ENCODE results near the gene DNAH2. TPM values are rescaled to one million over a fixed set of nuclear protein-coding genes. Genes with fewer than 3 reads are reported as not detected.

Gene DNAH2
- total RNA-seq, 1 experiment from 2014 or later = 2.0 TPM

DNA sequence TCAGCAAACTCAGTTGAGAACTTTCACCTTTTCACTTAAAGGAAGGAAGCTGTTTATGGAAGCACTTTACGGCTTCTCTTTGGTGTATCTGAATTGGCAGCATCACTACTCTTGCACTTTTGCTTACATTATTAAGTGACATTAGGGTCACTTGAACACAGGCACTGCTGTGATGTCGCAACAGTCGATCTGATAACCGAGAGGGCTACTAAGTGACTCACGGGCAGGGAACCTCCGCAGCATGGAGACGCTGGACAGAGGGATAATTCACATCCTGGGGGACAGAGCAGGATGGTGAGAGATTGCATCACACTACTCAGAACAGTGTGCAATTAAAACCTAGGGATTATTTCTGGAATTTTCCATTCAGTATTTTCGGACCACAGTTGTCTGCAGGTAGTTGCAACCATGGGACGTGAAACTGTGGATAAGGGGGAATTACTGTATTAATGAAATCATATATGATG is 56.5 kb downstream of the DNAH2 start:
- H3K27ac ChIP-seq (ENCODE audit: low read depth, low read length) = no peak overlapping the region
- no peaks in the 10 kb centered on the region for H3K36me3 ChIP-seq (ENCODE audit: control insufficient read depth in 1 of 2, insufficient read depth in 2 of 2, low read length in 2 of 2)
- ChIA-PET CTCF (no interaction called here), POLR2A (no interaction called here), RAD21 (ENCODE audit: low non-redundant PET in 1 of 2, low total read pairs in 2 of 2, uncharacterized antibody in 2 of 2, unreplicated experiment in 2 of 2) (no interaction called here)
- TF ChIP-seq CEBPB (IDR thresholded peaks at IDR 0.05; ENCODE audit: low read depth) = peak; percentile 89
- TF ChIP-seq ZNF274 (IDR thresholded peaks at IDR 0.05; ENCODE audit: low read depth, low read length) = no peak
- peak; percentile 32 for TF ChIP-seq SP1 (IDR thresholded peaks at IDR 0.05; ENCODE audit: low read depth)
- H2AFZ ChIP-seq (ENCODE audit: low read depth, low read length, poor library complexity, severe bottlenecking) = no peak overlapping the region
- H3K9ac ChIP-seq (ENCODE audit: low read length) = no peak overlapping the region
- H4K20me1 ChIP-seq (ENCODE audit: insufficient read depth) = no peaks in the 10 kb centered on the region
- BruUV-seq (replicated peaks) = no TSS peak
- H3K79me2 ChIP-seq (ENCODE audit: insufficient read depth, low read length) = no peaks in the 10 kb centered on the region
- H3K9me3 ChIP-seq (ENCODE audit: control insufficient read depth in 1 of 2, insufficient read depth in 1 of 2, low read depth in 1 of 2, low read length in 2 of 2) = no peaks in the 10 kb centered on the region
- intact Hi-C loops (cut with micrococcal nuclease) = no loop called here
- ATAC-seq = no peak
- no peaks in the 10 kb centered on the region for H3K9me2 ChIP-seq (ENCODE audit: insufficient read depth)
- DNase-seq (ENCODE audit: low read depth, low spot score) = no peak
- H3K27me3 ChIP-seq (ENCODE audit: insufficient read depth, low read length) = no peaks in the 10 kb centered on the region
- peaks cover 0 to 12% of the 10 kb centered on the region in 2 experiments; a peak in 2 of 4 replicates for H3K4me1 ChIP-seq (ENCODE audit: control insufficient read depth in 1 of 2, insufficient read depth in 2 of 2, low read length in 2 of 2)
- H3K4me2 ChIP-seq (ENCODE audit: low read length) = no peak overlapping the region
- no peak overlapping the region for H3K4me3 ChIP-seq (replicated peaks in 1 of 2; ENCODE audit: low read depth in 1 of 2, low read length in 2 of 2)

DNA sequence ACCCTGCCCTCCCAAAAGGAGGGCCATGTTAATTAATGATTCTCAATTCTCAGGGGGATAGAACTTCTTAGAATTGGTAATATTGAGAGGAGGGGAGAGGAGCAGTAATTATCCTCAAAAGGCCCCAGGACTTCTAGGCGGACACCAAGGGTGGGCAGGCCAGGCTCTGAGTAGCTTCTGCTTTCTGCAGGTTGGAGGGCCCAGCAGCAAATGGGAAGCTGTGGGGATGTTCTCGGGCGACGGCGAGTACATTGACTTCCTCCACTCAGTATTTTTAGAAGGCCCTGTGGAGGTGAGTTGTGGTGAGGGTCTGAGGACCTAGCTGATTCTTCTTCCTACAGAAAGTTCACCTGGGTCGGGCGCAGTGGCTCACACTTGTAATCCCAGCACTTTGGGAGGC is 57.5 kb downstream of the DNAH2 start:
- TF ChIP-seq, protein P1, sequence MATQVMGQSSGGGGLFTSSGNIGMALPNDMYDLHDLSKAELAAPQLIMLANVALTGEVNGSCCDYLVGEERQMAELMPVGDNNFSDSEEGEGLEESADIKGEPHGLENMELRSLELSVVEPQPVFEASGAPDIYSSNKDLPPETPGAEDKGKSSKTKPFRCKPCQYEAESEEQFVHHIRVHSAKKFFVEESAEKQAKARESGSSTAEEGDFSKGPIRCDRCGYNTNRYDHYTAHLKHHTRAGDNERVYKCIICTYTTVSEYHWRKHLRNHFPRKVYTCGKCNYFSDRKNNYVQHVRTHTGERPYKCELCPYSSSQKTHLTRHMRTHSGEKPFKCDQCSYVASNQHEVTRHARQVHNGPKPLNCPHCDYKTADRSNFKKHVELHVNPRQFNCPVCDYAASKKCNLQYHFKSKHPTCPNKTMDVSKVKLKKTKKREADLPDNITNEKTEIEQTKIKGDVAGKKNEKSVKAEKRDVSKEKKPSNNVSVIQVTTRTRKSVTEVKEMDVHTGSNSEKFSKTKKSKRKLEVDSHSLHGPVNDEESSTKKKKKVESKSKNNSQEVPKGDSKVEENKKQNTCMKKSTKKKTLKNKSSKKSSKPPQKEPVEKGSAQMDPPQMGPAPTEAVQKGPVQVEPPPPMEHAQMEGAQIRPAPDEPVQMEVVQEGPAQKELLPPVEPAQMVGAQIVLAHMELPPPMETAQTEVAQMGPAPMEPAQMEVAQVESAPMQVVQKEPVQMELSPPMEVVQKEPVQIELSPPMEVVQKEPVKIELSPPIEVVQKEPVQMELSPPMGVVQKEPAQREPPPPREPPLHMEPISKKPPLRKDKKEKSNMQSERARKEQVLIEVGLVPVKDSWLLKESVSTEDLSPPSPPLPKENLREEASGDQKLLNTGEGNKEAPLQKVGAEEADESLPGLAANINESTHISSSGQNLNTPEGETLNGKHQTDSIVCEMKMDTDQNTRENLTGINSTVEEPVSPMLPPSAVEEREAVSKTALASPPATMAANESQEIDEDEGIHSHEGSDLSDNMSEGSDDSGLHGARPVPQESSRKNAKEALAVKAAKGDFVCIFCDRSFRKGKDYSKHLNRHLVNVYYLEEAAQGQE (IDR thresholded peaks at IDR 0.05; ENCODE audit: low read depth) = no peak
- TF ChIP-seq FOSL1 (IDR thresholded peaks at IDR 0.05; ENCODE audit: low read depth) = no peak
- no peak for TF ChIP-seq YY1 (IDR thresholded peaks at IDR 0.05; ENCODE audit: extremely low read depth, insufficient replicate concordance, low read depth, low read length)
- no peak for TF ChIP-seq EZH2phosphoT487 (IDR thresholded peaks at IDR 0.05; ENCODE audit: borderline replicate concordance)
- TF ChIP-seq SIN3A (IDR thresholded peaks at IDR 0.05; ENCODE audit: low read depth) = no peak
- intact Hi-C loops (cut with micrococcal nuclease) = no loop called here
- no TSS peak for BruUV-seq (replicated peaks)
- H3K9me2 ChIP-seq (ENCODE audit: insufficient read depth) = no peaks in the 10 kb centered on the region
- no peak overlapping the region for H3K4me2 ChIP-seq (ENCODE audit: low read length)
- ChIA-PET RAD21 (ENCODE audit: low non-redundant PET in 1 of 2, low total read pairs in 2 of 2, uncharacterized antibody in 2 of 2, unreplicated experiment in 2 of 2) (no interaction called here), CTCF (no interaction called here), POLR2A (no interaction called here)
- ATAC-seq (no peak), DNase-seq (ENCODE audit: low read depth, low spot score) (no peak)
- H3K36me3 ChIP-seq (ENCODE audit: control insufficient read depth in 1 of 2, insufficient read depth in 2 of 2, low read length in 2 of 2) = no peaks in the 10 kb centered on the region
- 0 out of 2 replicates have a peak, but pooled peaks cover 6% of the 10 kb centered on the region for H3K27me3 ChIP-seq (ENCODE audit: insufficient read depth, low read length)
- H3K9ac ChIP-seq (ENCODE audit: low read length) = no peak overlapping the region
- H4K20me1 ChIP-seq (ENCODE audit: insufficient read depth) = no peaks in the 10 kb centered on the region
- H3K27ac ChIP-seq (ENCODE audit: low read depth, low read length) = no peak overlapping the region
- H3K4me3 ChIP-seq (replicated peaks in 1 of 2; ENCODE audit: low read depth in 1 of 2, low read length in 2 of 2) = no peak overlapping the region
- H3K9me3 ChIP-seq (ENCODE audit: control insufficient read depth in 1 of 2, insufficient read depth in 1 of 2, low read depth in 1 of 2, low read length in 2 of 2) = no peaks in the 10 kb centered on the region
- no peak overlapping the region for H2AFZ ChIP-seq (ENCODE audit: low read depth, low read length, poor library complexity, severe bottlenecking)
- no peaks in the 10 kb centered on the region for H3K79me2 ChIP-seq (ENCODE audit: insufficient read depth, low read length)
- peaks cover 0 to 12% of the 10 kb centered on the region in 2 experiments; a peak in 2 of 4 replicates for H3K4me1 ChIP-seq (ENCODE audit: control insufficient read depth in 1 of 2, insufficient read depth in 2 of 2, low read length in 2 of 2)
